WI38 (cell line): ENCODE data around the gene NOC4L.

Source experiments
- H3K4me3 ChIP-seq: 2 replicates; pipeline ENCODE4 v1.5.1; 2011; ENCODE audit warnings: low read depth, mild to moderate bottlenecking, control low read depth, low read length
- TF ChIP-seq, protein P1 (sequence below): IDR thresholded peaks from 2 replicates; pipeline ENCODE4 v1.5.1; 2012; ENCODE audit warnings: low read depth, mild to moderate bottlenecking, control low read depth, low read length

NOC4L gene

DNA sequence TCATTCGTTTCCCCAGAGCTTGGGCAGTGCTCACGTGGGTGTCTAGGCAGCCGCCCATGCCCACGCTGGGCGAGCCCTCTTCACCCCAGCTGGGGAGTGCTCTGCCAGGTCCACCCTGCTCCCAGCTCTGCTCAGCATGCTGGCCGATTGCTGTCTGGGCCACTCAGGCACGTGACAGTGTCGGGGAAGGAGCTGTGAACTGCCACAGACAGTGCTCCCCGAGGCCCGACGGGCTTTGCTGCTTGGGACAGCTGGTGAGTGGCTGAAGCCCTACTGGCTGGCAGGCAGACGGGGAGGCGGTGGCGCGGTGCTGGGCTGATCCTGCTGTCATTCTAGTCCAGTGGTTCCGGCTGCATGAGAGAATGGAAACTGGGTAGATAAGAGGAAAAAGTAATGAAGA is 15.8 kb downstream of the NOC4L start:
- TF ChIP-seq, protein P1, sequence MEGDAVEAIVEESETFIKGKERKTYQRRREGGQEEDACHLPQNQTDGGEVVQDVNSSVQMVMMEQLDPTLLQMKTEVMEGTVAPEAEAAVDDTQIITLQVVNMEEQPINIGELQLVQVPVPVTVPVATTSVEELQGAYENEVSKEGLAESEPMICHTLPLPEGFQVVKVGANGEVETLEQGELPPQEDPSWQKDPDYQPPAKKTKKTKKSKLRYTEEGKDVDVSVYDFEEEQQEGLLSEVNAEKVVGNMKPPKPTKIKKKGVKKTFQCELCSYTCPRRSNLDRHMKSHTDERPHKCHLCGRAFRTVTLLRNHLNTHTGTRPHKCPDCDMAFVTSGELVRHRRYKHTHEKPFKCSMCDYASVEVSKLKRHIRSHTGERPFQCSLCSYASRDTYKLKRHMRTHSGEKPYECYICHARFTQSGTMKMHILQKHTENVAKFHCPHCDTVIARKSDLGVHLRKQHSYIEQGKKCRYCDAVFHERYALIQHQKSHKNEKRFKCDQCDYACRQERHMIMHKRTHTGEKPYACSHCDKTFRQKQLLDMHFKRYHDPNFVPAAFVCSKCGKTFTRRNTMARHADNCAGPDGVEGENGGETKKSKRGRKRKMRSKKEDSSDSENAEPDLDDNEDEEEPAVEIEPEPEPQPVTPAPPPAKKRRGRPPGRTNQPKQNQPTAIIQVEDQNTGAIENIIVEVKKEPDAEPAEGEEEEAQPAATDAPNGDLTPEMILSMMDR: no peak
- no peak overlapping the region for H3K4me3 ChIP-seq

DNA sequence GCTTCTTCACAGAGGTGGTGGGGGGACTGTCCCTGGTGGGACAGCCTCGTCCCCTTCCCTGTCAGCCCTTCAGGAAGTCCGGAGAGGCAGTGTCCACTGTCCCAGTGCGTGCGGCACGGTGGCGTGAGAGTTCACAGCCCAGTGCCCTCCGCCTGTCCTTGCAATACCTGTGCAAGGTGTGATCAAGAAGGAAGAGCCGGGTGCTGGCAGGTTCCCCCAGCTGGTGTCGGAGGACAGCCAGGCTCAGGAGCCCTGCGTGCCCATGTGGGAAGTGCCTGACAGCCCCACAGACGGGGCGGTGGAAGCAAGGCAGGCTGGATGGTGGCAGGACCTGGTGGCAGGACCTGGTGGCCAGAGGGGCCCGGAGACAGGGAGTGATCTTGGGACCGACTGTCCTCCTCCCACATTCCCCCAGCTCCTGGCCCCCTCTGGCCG is 16.4 kb downstream of the NOC4L start:
- TF ChIP-seq, protein P1: no peak
- no peak overlapping the region for H3K4me3 ChIP-seq

DNA sequence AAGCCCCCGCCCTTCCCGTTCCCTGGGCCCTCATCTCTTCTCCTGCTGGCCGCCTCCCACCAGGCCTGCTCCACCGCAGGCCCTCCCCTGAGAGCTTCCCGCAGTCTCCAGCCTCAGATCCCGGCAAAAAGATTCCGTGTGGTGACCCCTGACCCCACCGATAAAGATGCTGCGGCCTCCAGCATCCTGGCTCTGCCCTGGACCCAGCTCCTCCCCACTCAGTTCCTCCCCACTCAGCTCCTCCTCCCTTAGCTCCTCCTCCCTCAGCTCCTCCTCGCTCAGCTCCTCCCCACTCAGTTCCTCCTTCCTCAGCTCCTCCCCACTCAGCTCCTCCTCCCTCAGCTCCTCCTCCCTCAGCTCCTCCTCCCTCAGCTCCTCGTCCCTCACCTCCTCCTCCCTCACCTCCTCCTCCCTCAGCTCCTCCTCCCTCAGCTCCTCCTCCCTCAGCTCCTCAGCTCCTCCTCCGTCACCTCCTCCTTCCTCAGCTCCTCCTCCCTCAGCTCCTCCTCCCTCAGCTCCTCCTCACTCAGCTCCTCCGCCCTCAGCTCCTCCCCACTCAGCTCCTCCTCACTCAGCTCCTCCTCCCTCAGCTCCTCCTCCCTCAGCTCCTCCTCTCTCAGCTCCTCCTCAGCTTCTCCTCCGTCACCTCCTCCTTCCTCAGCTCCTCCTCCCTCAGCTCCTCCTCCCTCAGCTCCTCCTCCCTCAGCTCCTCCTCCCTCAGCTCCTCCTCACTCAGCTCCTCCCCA is 17.0 kb downstream of the NOC4L start:
- TF ChIP-seq, protein P1: no peak
- no peak overlapping the region for H3K4me3 ChIP-seq

DNA sequence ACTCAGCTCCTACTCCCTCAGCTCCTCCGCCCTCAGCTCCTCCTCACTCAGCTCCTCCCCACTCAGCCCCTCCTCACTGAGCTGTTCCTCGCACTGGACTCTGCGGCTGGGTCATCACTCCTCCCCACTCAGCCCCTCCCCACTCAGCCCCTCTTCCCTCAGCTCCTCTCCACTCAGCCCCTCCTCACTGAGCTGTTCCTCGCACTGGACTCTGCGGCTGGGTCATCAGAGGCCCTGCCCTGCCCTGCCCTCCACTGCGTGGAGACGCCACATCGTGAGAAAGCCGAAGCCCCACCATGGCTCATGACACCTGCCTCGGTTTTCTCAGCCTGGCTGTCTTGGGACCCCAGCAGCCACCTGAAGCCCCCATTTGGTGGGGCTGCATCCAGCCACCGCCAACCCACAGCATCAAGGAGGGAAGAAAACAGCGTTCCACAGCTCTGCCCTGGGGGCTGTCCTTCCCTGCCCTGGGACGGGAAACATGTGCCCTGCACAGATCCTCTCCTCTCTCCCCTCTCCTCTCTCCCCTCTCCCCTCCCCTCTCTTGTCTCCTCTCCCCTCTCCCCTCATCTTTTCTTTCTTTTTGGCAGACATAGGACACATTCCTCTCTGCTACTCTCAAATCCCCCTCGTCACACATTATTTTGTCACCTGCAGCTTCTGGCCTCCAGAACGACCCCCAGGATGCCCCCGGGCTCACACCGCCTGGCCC is 17.7 kb downstream of the NOC4L start:
- no peak overlapping the region for H3K4me3 ChIP-seq
- TF ChIP-seq, protein P1: no peak

DNA sequence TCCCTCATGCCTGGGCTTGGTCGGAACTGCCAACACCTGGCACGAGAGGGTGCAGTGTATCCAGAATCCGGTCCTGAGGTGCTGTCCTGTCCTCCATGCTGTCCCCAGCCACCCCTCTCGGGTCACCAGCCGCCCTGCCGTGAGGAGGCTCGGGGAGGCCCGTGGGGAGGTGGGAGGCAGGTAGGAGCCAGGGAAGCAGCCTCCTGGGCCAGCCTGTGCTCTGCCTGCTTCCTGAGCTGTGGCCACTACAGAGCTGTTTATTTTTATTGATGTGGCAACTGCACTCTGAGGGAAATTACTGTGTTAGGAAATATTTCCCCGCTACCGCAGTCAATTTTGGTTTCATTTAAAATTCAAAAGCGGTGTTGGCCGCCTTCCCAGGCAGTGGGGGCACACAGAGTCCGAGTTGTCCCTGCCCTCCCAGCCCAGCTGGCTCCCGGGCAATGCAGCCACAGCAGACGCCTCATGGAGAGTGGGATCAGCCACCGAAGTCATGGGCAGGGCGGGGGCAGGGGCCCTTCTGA is 18.3 kb downstream of the NOC4L start:
- TF ChIP-seq, protein P1: no peak
- H3K4me3 ChIP-seq: no peak overlapping the region

DNA sequence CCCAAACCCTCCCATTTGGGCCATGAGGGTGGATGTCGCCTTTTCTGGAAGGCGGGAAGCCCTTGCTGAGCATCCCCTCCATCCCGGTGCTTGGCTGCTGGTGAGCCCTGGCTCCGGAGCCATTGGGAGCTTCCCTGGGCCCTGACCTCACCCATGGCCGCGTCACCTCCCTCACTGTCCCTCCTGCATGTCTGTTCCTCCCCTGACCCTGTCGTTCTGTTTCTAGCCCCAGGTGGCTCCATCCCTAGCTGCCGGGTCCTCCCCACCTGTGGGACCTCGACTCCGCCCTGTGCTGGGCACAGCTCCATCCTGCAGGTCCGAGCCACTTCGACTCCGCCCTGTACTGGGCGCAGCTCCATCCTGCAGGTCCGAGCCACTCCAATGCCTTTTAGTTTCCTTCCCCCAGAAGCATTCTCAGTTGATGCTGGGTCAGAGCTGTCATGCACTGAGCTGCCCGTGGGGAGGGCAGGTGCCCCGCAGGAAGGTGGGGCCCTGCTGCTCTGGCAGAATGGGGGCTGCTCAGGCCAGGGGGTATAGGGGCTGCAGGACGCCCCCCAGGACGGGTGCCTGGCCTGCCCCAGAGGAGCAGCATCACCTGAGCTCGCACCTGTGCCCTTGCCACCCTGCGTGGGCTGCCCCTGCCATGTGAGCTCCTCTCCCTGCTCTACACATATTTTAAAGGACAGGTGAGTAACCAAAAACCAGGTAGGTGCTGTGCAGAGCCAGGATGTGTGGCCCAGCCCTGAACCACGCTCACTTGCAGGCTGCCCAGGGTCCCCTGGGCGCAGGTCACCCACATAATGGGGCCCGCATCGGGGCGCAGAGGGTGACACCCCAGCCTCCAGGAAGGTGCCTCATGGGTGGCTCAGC is 19.0 kb downstream of the NOC4L start:
- H3K4me3 ChIP-seq: no peak overlapping the region
- TF ChIP-seq, protein P1: no peak
